ENCODE measurements around the gene TRABD. TPM values are rescaled to one million over a fixed set of nuclear protein-coding genes. Genes with fewer than 3 reads are reported as not detected.
"Not testable (repeated sequence)": the region's sequence is repeated elsewhere in the genome, so short reads cannot be mapped to it uniquely, and the experiment has no call there.

Gene TRABD
- polyA plus RNA-seq (2013, experiment 1 of 2): 28.4 TPM
- polyA plus RNA-seq (2013, experiment 2 of 2): 27.7 TPM

GRCh38 chr22:50185375-50186087 lies at the start of gene TRABD:
TSS of gene TRABD (plus strand) at chr22:50185913. CDS start at chr22:50193061, 7,148 bp downstream.
- Histone ChIP-seq H3K27me3 (ENCODE audit: control insufficient read depth in 1 of 2, insufficient read depth in 1 of 2, low read length in 2 of 2) (no peaks in the 10 kb centered on the region), H3K23ac (ENCODE audit: low read length in 2 of 2) (peak within 1 kb of the TSS in 1 of 2 experiments; percentile 73), H3K4me2 (ENCODE audit: low read length, poor library complexity, severe bottlenecking) (peak within 1 kb of the TSS; percentile 89), H2BK15ac (ENCODE audit: low read depth, poor library complexity, severe bottlenecking) (peak within 1 kb of the TSS; percentile 97), H4K8ac (ENCODE audit: low read length) (peak within 1 kb of the TSS; percentile 100), H3K14ac (ENCODE audit: low read length in 2 of 2) (peak within 1 kb of the TSS in 1 of 2 experiments; percentile 85), H2AK5ac (ENCODE audit: low read length, severe bottlenecking) (no peak within 1 kb of the TSS), H3K18ac (ENCODE audit: low read depth in 1 of 2, low read length in 2 of 2) (peak within 1 kb of the TSS; percentile 79 to 98), H2BK5ac (ENCODE audit: low read depth, low read length, poor library complexity, severe bottlenecking) (no peak within 1 kb of the TSS), H3K36me3 (ENCODE audit: control insufficient read depth in 1 of 2, insufficient read depth in 2 of 2, low read depth in 1 of 2, low read length in 2 of 2) (peaks cover 4 to 9% of the 10 kb centered on the region in 2 experiments), H3K9ac (ENCODE audit: low read length) (peak within 1 kb of the TSS; percentile 90), H2AFZ (ENCODE audit: low read depth, low read length) (peak within 1 kb of the TSS; percentile 88), H2BK12ac (ENCODE audit: low read length in 2 of 2) (peak within 1 kb of the TSS; percentile 90 to 97), H3K79me1 (replicated peaks; ENCODE audit: low read length, poor library complexity, severe bottlenecking) (peaks cover 16% of the 10 kb centered on the region), H4K91ac (ENCODE audit: low read length) (peak within 1 kb of the TSS; percentile 95), H3K4me3 (ENCODE audit: insufficient read depth in 1 of 2, low read depth in 1 of 2, low read length in 2 of 2) (peak within 1 kb of the TSS; percentile 79 to 84), H3K27ac (ENCODE audit: low read length, poor library complexity, severe bottlenecking) (no peak within 1 kb of the TSS), H3K4ac (ENCODE audit: low read depth in 1 of 2, low read length in 2 of 2) (peak within 1 kb of the TSS; percentile 91 to 98), H3K4me1 (ENCODE audit: control insufficient read depth, insufficient read depth, low read depth, low read length) (peaks cover 42% of the 10 kb centered on the region), H3K9me3 (ENCODE audit: control insufficient read depth, low read length) (no peaks in the 10 kb centered on the region), H2BK120ac (ENCODE audit: low read depth, low read length) (peak within 1 kb of the TSS; percentile 77)
- 14% methylated on average over 35 of the region's 90 CpGs for WGBS
- DNase-seq: peak; percentile 87

- Histone ChIP-seq H4K91ac (ENCODE audit: low read length) (no peak overlapping the region), H2BK5ac (ENCODE audit: low read depth, low read length, poor library complexity, severe bottlenecking) (no peak overlapping the region), H3K18ac (ENCODE audit: low read depth in 1 of 2, low read length in 2 of 2) (no peak overlapping the region), H3K4me3 (ENCODE audit: insufficient read depth in 1 of 2, low read depth in 1 of 2, low read length in 2 of 2) (no peak overlapping the region), H3K9ac (ENCODE audit: low read length) (no peak overlapping the region), H3K27me3 (ENCODE audit: control insufficient read depth in 1 of 2, insufficient read depth in 1 of 2, low read length in 2 of 2) (peaks cover 0 to 11% of the 10 kb centered on the region in 2 experiments), H3K14ac (ENCODE audit: low read length in 2 of 2) (peak overlapping the region in 1 of 2 experiments; percentile 84), H4K8ac (ENCODE audit: low read length) (no peak overlapping the region), H2BK120ac (ENCODE audit: low read depth, low read length) (no peak overlapping the region), H3K79me1 (replicated peaks; ENCODE audit: low read length, poor library complexity, severe bottlenecking) (no peaks in the 10 kb centered on the region), H2BK15ac (ENCODE audit: low read depth, poor library complexity, severe bottlenecking) (no peak overlapping the region), H3K9me3 (ENCODE audit: control insufficient read depth, low read length) (peaks cover 3% of the 10 kb centered on the region), H2BK12ac (ENCODE audit: low read length in 2 of 2) (no peak overlapping the region), H2AFZ (ENCODE audit: low read depth, low read length) (no peak overlapping the region), H3K27ac (ENCODE audit: low read length, poor library complexity, severe bottlenecking) (no peak overlapping the region), H3K4me1 (ENCODE audit: control insufficient read depth, insufficient read depth, low read depth, low read length) (peaks cover 5% of the 10 kb centered on the region), H3K4ac (ENCODE audit: low read depth in 1 of 2, low read length in 2 of 2) (no peak overlapping the region), H3K23ac (ENCODE audit: low read length in 2 of 2) (no peak overlapping the region), H2AK5ac (ENCODE audit: low read length, severe bottlenecking) (no peak overlapping the region), H3K4me2 (ENCODE audit: low read length, poor library complexity, severe bottlenecking) (no peak overlapping the region), H3K36me3 (ENCODE audit: control insufficient read depth in 1 of 2, insufficient read depth in 2 of 2, low read depth in 1 of 2, low read length in 2 of 2) (no peaks in the 10 kb centered on the region)
- 96% methylated on average over 3 of the region's 5 CpGs for WGBS
- DNase-seq: no peak
Measured at GRCh38 chr22:50136581-50137015, 49.1 kb upstream of the TRABD start.

- not testable (repeated sequence) for H2AFZ ChIP-seq (ENCODE audit: low read depth, low read length); H2BK15ac ChIP-seq (ENCODE audit: low read depth, poor library complexity, severe bottlenecking); H3K9ac ChIP-seq (ENCODE audit: low read length); H3K4ac ChIP-seq (ENCODE audit: low read depth in 1 of 2, low read length in 2 of 2); H3K79me1 ChIP-seq (replicated peaks; ENCODE audit: low read length, poor library complexity, severe bottlenecking); H4K91ac ChIP-seq (ENCODE audit: low read length); H4K8ac ChIP-seq (ENCODE audit: low read length); H2BK120ac ChIP-seq (ENCODE audit: low read depth, low read length); H3K14ac ChIP-seq (ENCODE audit: low read length in 2 of 2); H2BK12ac ChIP-seq (ENCODE audit: low read length in 2 of 2); H3K4me2 ChIP-seq (ENCODE audit: low read length, poor library complexity, severe bottlenecking); H3K9me3 ChIP-seq (ENCODE audit: control insufficient read depth, low read length); H2BK5ac ChIP-seq (ENCODE audit: low read depth, low read length, poor library complexity, severe bottlenecking); H2AK5ac ChIP-seq (ENCODE audit: low read length, severe bottlenecking); DNase-seq; H3K18ac ChIP-seq (ENCODE audit: low read depth in 1 of 2, low read length in 2 of 2); H3K4me1 ChIP-seq (ENCODE audit: control insufficient read depth, insufficient read depth, low read depth, low read length); H3K36me3 ChIP-seq (ENCODE audit: control insufficient read depth in 1 of 2, insufficient read depth in 2 of 2, low read depth in 1 of 2, low read length in 2 of 2); H3K4me3 ChIP-seq (ENCODE audit: insufficient read depth in 1 of 2, low read depth in 1 of 2, low read length in 2 of 2); H3K23ac ChIP-seq (ENCODE audit: low read length in 2 of 2); H3K27ac ChIP-seq (ENCODE audit: low read length, poor library complexity, severe bottlenecking)
- 98% methylated on average over 8 of the region's 9 CpGs for WGBS
- peaks cover 3 to 13% of the 10 kb centered on the region in 2 experiments for H3K27me3 ChIP-seq (ENCODE audit: control insufficient read depth in 1 of 2, insufficient read depth in 1 of 2, low read length in 2 of 2)
Measured at GRCh38 chr22:50137277-50137676, 48.4 kb upstream of the TRABD start.

- Histone ChIP-seq H3K27me3 (ENCODE audit: control insufficient read depth in 1 of 2, insufficient read depth in 1 of 2, low read length in 2 of 2) (peaks cover 3 to 19% of the 10 kb centered on the region in 2 experiments), H4K8ac (ENCODE audit: low read length) (no peak overlapping the region), H2AK5ac (ENCODE audit: low read length, severe bottlenecking) (no peak overlapping the region), H3K27ac (ENCODE audit: low read length, poor library complexity, severe bottlenecking) (no peak overlapping the region), H2BK120ac (ENCODE audit: low read depth, low read length) (no peak overlapping the region), H3K9me3 (ENCODE audit: control insufficient read depth, low read length) (no peaks in the 10 kb centered on the region), H3K9ac (ENCODE audit: low read length) (no peak overlapping the region), H2BK15ac (ENCODE audit: low read depth, poor library complexity, severe bottlenecking) (no peak overlapping the region), H3K4me3 (ENCODE audit: insufficient read depth in 1 of 2, low read depth in 1 of 2, low read length in 2 of 2) (no peak overlapping the region), H3K79me1 (replicated peaks; ENCODE audit: low read length, poor library complexity, severe bottlenecking) (no peaks in the 10 kb centered on the region), H3K18ac (ENCODE audit: low read depth in 1 of 2, low read length in 2 of 2) (no peak overlapping the region), H3K4ac (ENCODE audit: low read depth in 1 of 2, low read length in 2 of 2) (no peak overlapping the region), H3K36me3 (ENCODE audit: control insufficient read depth in 1 of 2, insufficient read depth in 2 of 2, low read depth in 1 of 2, low read length in 2 of 2) (no peaks in the 10 kb centered on the region), H3K14ac (ENCODE audit: low read length in 2 of 2) (no peak overlapping the region), H3K4me1 (ENCODE audit: control insufficient read depth, insufficient read depth, low read depth, low read length) (peaks cover 8% of the 10 kb centered on the region), H2BK12ac (ENCODE audit: low read length in 2 of 2) (no peak overlapping the region), H2BK5ac (ENCODE audit: low read depth, low read length, poor library complexity, severe bottlenecking) (no peak overlapping the region), H4K91ac (ENCODE audit: low read length) (no peak overlapping the region), H3K4me2 (ENCODE audit: low read length, poor library complexity, severe bottlenecking) (no peak overlapping the region), H3K23ac (ENCODE audit: low read length in 2 of 2) (no peak overlapping the region), H2AFZ (ENCODE audit: low read depth, low read length) (no peak overlapping the region)
- WGBS: 88% methylated on average over 4 of the region's 4 CpGs
- DNase-seq: no peak
Measured at GRCh38 chr22:50138041-50138440, 47.7 kb upstream of the TRABD start.

Data from mesenchymal stem cell (in vitro differentiated cells and primary cell).